HG03139 (cell line): ENCODE data around the gene SNPH.

Experiments
- ATAC-seq: cut with Tn5 transposase; IDR thresholded peaks from one replicate; pipeline ENCODE4 v1.9.1; 2021; ENCODE audit not compliant: unreplicated experiment

SNPH gene

GRCh38 chr20:1305712-1306111 lies 39.6 kb downstream of the SNPH start:
- no peak for ATAC-seq

GRCh38 chr20:1306316-1307135 lies 40.4 kb downstream of the SNPH start:
- ATAC-seq, result no peak

- ATAC-seq, result no peak
Observed at GRCh38 chr20:1307171-1307570, 41.1 kb downstream of the SNPH start.

- no peak for ATAC-seq
Observed at GRCh38 chr20:1307571-1307971, 41.5 kb downstream of the SNPH start.

- ATAC-seq, result no peak
Observed at GRCh38 chr20:1308067-1308701, 42.1 kb downstream of the SNPH start.

GRCh38 chr20:1308702-1309095 lies 42.6 kb downstream of the SNPH start:
- ATAC-seq, result no peak

GRCh38 chr20:1309439-1309847 lies 43.3 kb downstream of the SNPH start:
- no peak for ATAC-seq

- ATAC-seq, result no peak
Observed at GRCh38 chr20:1310071-1310470, 44.0 kb downstream of the SNPH start.

GRCh38 chr20:1310506-1311190 lies 44.6 kb downstream of the SNPH start:
- no peak for ATAC-seq

GRCh38 chr20:1312308-1312707 lies 46.2 kb downstream of the SNPH start:
- ATAC-seq, result no peak

- no peak for ATAC-seq
Observed at GRCh38 chr20:1312904-1313235, 46.8 kb downstream of the SNPH start.

GRCh38 chr20:1313236-1313964 lies 47.3 kb downstream of the SNPH start:
- no peak for ATAC-seq

GRCh38 chr20:1315804-1316203 lies 49.7 kb downstream of the SNPH start:
- ATAC-seq, result no peak

GRCh38 chr20:1317545-1318255 lies 51.6 kb downstream of the SNPH start:
- ATAC-seq, result no peak

GRCh38 chr20:1319051-1319450 lies 53.0 kb downstream of the SNPH start:
- no peak for ATAC-seq

GRCh38 chr20:1319462-1319861 lies 53.4 kb downstream of the SNPH start:
- no peak for ATAC-seq

GRCh38 chr20:1320016-1320415 lies 53.9 kb downstream of the SNPH start:
- no peak for ATAC-seq

GRCh38 chr20:1320902-1321653 lies 55.0 kb downstream of the SNPH start:
- ATAC-seq, result no peak

GRCh38 chr20:1321654-1321939 lies 55.5 kb downstream of the SNPH start:
- ATAC-seq, result no peak

GRCh38 chr20:1322511-1323245 lies 56.6 kb downstream of the SNPH start:
- no peak for ATAC-seq
